HL-60 (cell line): ENCODE measurements around the gene TUG1.

Experiments used
- GABPA ChIP-seq: IDR thresholded peaks from 2 replicates; pipeline ENCODE4 v1.6.1; 2012; ENCODE audit warnings: low read depth
- POLR2AphosphoS5 ChIP-seq: IDR thresholded peaks from 2 replicates; pipeline ENCODE4 v1.6.1; 2012; ENCODE audit warnings: low read depth
- TF ChIP-seq, protein P1 (sequence below): IDR thresholded peaks from one replicate; pipeline ENCODE4 v1.5.1; 2011; ENCODE audit warnings: low read length, control low read depth, inconsistent platforms; ENCODE audit not compliant: insufficient read depth
- TF ChIP-seq, protein P2 (sequence below): IDR thresholded peaks from 2 replicates; pipeline ENCODE4 v1.6.1; 2012; ENCODE audit warnings: low read depth; ENCODE audit not compliant: insufficient replicate concordance

- TF ChIP-seq, protein P1, sequence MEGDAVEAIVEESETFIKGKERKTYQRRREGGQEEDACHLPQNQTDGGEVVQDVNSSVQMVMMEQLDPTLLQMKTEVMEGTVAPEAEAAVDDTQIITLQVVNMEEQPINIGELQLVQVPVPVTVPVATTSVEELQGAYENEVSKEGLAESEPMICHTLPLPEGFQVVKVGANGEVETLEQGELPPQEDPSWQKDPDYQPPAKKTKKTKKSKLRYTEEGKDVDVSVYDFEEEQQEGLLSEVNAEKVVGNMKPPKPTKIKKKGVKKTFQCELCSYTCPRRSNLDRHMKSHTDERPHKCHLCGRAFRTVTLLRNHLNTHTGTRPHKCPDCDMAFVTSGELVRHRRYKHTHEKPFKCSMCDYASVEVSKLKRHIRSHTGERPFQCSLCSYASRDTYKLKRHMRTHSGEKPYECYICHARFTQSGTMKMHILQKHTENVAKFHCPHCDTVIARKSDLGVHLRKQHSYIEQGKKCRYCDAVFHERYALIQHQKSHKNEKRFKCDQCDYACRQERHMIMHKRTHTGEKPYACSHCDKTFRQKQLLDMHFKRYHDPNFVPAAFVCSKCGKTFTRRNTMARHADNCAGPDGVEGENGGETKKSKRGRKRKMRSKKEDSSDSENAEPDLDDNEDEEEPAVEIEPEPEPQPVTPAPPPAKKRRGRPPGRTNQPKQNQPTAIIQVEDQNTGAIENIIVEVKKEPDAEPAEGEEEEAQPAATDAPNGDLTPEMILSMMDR: no peak
- TF ChIP-seq POLR2AphosphoS5: no peak
- no peak for TF ChIP-seq GABPA
- TF ChIP-seq, protein P2, sequence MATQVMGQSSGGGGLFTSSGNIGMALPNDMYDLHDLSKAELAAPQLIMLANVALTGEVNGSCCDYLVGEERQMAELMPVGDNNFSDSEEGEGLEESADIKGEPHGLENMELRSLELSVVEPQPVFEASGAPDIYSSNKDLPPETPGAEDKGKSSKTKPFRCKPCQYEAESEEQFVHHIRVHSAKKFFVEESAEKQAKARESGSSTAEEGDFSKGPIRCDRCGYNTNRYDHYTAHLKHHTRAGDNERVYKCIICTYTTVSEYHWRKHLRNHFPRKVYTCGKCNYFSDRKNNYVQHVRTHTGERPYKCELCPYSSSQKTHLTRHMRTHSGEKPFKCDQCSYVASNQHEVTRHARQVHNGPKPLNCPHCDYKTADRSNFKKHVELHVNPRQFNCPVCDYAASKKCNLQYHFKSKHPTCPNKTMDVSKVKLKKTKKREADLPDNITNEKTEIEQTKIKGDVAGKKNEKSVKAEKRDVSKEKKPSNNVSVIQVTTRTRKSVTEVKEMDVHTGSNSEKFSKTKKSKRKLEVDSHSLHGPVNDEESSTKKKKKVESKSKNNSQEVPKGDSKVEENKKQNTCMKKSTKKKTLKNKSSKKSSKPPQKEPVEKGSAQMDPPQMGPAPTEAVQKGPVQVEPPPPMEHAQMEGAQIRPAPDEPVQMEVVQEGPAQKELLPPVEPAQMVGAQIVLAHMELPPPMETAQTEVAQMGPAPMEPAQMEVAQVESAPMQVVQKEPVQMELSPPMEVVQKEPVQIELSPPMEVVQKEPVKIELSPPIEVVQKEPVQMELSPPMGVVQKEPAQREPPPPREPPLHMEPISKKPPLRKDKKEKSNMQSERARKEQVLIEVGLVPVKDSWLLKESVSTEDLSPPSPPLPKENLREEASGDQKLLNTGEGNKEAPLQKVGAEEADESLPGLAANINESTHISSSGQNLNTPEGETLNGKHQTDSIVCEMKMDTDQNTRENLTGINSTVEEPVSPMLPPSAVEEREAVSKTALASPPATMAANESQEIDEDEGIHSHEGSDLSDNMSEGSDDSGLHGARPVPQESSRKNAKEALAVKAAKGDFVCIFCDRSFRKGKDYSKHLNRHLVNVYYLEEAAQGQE: no peak
These were observed 20.4 kb downstream of the TUG1 start for GRCh38 chr22:30989474-30989873.
